Heart left ventricle (tissue), 16 donors: Measurements from ENCODE around the gene LIPE. TPM values are rescaled to one million over a fixed set of nuclear protein-coding genes. Genes with fewer than 3 reads are reported as not detected.

Experiments
- ATAC-seq, 4 donors: fragments of 200-7000 bp; cut with Tn5 transposase; one replicate each; pipeline ENCODE4 v1.9.1; 2020 to 2022; ENCODE audit warnings: moderate library complexity in 4 of 4, mild to moderate bottlenecking in 3 of 4, moderate number of reproducible peaks in 1 of 4
- DNase-seq, 5 donors: peaks; one replicate each; pipeline ENCODE4 v3.0.0-alpha.2; 2020
- H3K27ac ChIP-seq, 12 donors: fragments of 200-600 bp; sonication (generic) in 4 of 12; one replicate each; pipeline versions ENCODE4 v1.5.0 to v1.8.0; 2016 to 2022; ENCODE audit warnings: mild to moderate bottlenecking in 2 of 12
- H3K27me3 ChIP-seq, 9 donors: fragments of 200-600 bp; sonication (generic) in 2 of 9; one replicate each; pipeline versions ENCODE4 v1.5.1 to v1.8.0; 2016 to 2022; ENCODE audit warnings: mild to moderate bottlenecking in 3 of 9
- H3K36me3 ChIP-seq, 9 donors: fragments of 200-600 bp; sonication (generic) in 2 of 9; one replicate each; pipeline versions ENCODE4 v1.5.0 to v1.8.0; 2018 to 2022; ENCODE audit warnings: mild to moderate bottlenecking in 2 of 9
- H3K4me1 ChIP-seq, 12 donors: fragments of 200-600 bp; sonication (generic) in 4 of 12; one replicate each; pipeline versions ENCODE4 v1.5.0 to v1.8.0; 2016 to 2022; ENCODE audit warnings: mild to moderate bottlenecking in 3 of 12
- H3K4me3 ChIP-seq, 12 donors: fragments of 200-600 bp; sonication (generic) in 4 of 12; one replicate each; pipeline versions ENCODE4 v1.5.0 to v1.8.0; 2017 to 2022; ENCODE audit warnings: mild to moderate bottlenecking in 9 of 12, moderate library complexity in 4 of 12
- H3K9me3 ChIP-seq, 12 donors: fragments of 200-600 bp; sonication (generic) in 4 of 12; one replicate each; pipeline versions ENCODE4 v1.5.0 to v1.8.0; 2016 to 2022; ENCODE audit warnings: mild to moderate bottlenecking in 1 of 12
- POLR2A ChIP-seq, 2 donors: fragments of 450-650 bp; IDR thresholded peaks; one replicate each; pipeline ENCODE4 v1.6.1; 2017; ENCODE audit warnings: antibody characterized with exemption in 2 of 2, mild to moderate bottlenecking in 2 of 2, moderate library complexity in 2 of 2
- WGBS, 4 donors: extraction: QIAGEN DNeasy Blood & Tissue Kit in 2 of 4; methylation state at CpG; one replicate each; pipeline versions ENCODE4 v1.1.5 to v1.1.7; 2013 to 2018; 5-methylcytosine and 5-hydroxymethylcytosine counted together
- intact Hi-C, 10 donors: fragments of 100-400 bp; cut with DNase I; formaldehyde crosslinking; loops; one replicate each; pipeline versions ENCODE4 v1.11.1 to v1.14.2; 2022
- polyA plus RNA-seq, 2 donors: library from polyadenylated mRNA; stranded (reverse); fragments of 200-250 nt; gene quantifications; one replicate each; pipeline ENCODE4 v1.2.3, GENCODE V29; 2013
- total RNA-seq, 9 donors: library from RNA; depleted of rRNA in 2 of 9; stranded (reverse); fragments of >200 nt in 2 of 9; fragmentation: NEBNext Ultra II Directional in 3 of 9; extraction: Animal tissue kit (Norgen Biotek cat#: 25700) in 3 of 9; gene quantifications; one replicate each; pipeline versions ENCODE4 v1.1.0 to v1.2.4, GENCODE V29; 2016 to 2023
- TF ChIP-seq, protein P1 (sequence below), 12 donors: fragments of 200-600 bp; sonication (generic) in 4 of 12; IDR thresholded peaks; one replicate each; pipeline versions ENCODE4 v1.5.0 to v1.8.0; 2018 to 2022; ENCODE audit warnings: antibody characterized with exemption in 12 of 12, mild to moderate bottlenecking in 5 of 12
- donor health status: ischemic (EF 13 %, LVEDD 7.1; RV severe dilation, severe dysfunction).
- donor health status: healthy with polysubstance abuse.
- donor health status: DM: no; HTN: yes; CAD: no.
- donor health status: DM: no; HTN: no; CAD: no.
- donor health status: ischemic (EF 25% LVEDD 6.9; RV normal size, moderate dysfunction).
- donor health status: ischemic (EF 25% LVEDD 5.7; RV mildly dilated, moderate dysfunction).
- donor health status: healthy.
- donor health status: DM: yes; HTN: yes; CAD: no.
- donor health status: ischemic (EF 35%, LVEDD 5.7; RV mildly dilated, moderate dysfunction).
- donor health status: nonischemic (EF 11% LVEDD 7.7; RV severe dilation, severe dysfunction).
- donor health status: DM: yes; HTN: yes; CAD: no.
- donor health status: PGD.
- donor health status: ischemic (EF 29% LVEDD 5.4; RV normal size, mild dysfunction).
- donor health status: nonischemic (EF 23%, LVEDD 6.1; RV moderate dilation, normal function).

Gene LIPE
- total and polyA plus RNA-seq, 11 donors, result 34.7 to 111 (median 57.3) TPM

DNA sequence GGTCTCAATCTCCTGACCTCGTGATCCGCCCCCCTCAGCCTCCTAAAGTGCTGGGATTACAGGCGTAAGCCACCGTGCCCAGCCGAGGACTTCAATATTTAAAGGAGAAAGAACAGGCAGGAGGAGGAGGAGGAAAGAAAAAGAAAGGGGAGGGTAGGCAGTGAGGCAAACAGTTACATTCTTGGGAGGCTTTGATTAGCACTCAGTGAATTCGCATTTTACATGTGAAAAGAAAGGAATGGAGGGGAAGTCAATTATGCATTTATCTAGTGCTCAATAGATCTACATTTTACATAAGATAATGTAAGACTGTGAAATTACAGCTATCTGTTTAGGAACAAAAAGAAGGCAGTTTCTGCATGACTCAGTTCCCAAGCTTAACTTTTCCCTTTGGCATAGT, 46.5 kb upstream of the LIPE start:
- 53 to 69% (median 61%) methylated on average over 6 of the region's 6 CpGs for WGBS, 4 donors
- Histone ChIP-seq H3K27ac (no peak overlapping the region), H3K4me3 (no peak overlapping the region), H3K4me1 (peaks cover 0 to 6% (median 0%) of the 10 kb centered on the region in 12 donors), H3K9me3 (no peaks in the 10 kb centered on the region), H3K36me3 (no peaks in the 10 kb centered on the region), H3K27me3 (no peaks in the 10 kb centered on the region)
- DNase-seq (no peak), ATAC-seq (no peak)
- TF ChIP-seq, protein P1, sequence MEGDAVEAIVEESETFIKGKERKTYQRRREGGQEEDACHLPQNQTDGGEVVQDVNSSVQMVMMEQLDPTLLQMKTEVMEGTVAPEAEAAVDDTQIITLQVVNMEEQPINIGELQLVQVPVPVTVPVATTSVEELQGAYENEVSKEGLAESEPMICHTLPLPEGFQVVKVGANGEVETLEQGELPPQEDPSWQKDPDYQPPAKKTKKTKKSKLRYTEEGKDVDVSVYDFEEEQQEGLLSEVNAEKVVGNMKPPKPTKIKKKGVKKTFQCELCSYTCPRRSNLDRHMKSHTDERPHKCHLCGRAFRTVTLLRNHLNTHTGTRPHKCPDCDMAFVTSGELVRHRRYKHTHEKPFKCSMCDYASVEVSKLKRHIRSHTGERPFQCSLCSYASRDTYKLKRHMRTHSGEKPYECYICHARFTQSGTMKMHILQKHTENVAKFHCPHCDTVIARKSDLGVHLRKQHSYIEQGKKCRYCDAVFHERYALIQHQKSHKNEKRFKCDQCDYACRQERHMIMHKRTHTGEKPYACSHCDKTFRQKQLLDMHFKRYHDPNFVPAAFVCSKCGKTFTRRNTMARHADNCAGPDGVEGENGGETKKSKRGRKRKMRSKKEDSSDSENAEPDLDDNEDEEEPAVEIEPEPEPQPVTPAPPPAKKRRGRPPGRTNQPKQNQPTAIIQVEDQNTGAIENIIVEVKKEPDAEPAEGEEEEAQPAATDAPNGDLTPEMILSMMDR (IDR thresholded peaks at IDR 0.05), result no peak
- TF ChIP-seq POLR2A (IDR thresholded peaks at IDR 0.05), result no peak
- intact Hi-C loops, result no loop called here

DNA sequence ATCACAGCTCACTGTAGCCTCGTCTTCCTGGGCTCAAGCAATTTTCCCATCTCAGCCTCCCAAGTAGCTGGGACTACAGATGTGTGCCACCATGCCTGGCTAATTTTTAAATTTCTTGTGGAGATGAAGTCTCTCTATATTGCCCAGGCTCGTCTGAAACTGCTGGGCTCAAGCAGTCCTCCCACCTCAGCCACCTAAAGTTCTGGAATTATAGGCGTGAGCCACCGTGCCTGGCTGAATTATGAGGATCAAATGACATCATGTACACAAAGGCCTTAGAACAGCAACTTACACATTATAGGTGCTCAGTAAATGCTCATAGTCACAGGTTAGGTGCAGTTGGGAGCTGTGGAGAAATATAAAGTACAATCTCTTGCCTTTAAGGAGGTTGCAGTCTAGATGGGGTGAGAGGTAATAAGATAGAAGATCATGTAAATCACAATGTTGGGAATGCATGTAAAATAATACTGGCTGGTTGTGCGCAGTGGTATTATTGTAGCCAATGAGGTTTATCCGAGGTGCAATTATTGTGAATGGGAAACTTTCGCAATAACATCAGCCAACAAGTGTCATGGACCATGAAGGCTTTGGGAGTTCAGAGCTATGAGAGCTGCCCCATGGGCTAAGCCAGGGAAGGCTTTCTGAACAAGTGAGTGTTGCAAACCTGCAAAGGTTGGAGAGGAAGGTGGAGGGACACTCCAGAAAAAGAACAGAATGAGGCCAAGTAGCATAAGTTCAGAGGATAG, 45.4 kb upstream of the LIPE start:
- ATAC-seq, result no peak
- no peaks in the 10 kb centered on the region for H3K36me3 ChIP-seq
- H3K27ac ChIP-seq, result no peak overlapping the region
- no peak for TF ChIP-seq POLR2A (IDR thresholded peaks at IDR 0.05)
- TF ChIP-seq, protein P1 (IDR thresholded peaks at IDR 0.05), result no peak
- H3K9me3 ChIP-seq, result no peaks in the 10 kb centered on the region
- peaks cover 0 to 6% (median 0%) of the 10 kb centered on the region in 12 donors for H3K4me1 ChIP-seq
- 90 to 94% (median 92%) methylated on average over 7 of the region's 7 CpGs for WGBS, 4 donors
- intact Hi-C loops, result no loop called here
- no peak for DNase-seq
- H3K27me3 ChIP-seq, result no peaks in the 10 kb centered on the region
- H3K4me3 ChIP-seq, result no peak overlapping the region

DNA sequence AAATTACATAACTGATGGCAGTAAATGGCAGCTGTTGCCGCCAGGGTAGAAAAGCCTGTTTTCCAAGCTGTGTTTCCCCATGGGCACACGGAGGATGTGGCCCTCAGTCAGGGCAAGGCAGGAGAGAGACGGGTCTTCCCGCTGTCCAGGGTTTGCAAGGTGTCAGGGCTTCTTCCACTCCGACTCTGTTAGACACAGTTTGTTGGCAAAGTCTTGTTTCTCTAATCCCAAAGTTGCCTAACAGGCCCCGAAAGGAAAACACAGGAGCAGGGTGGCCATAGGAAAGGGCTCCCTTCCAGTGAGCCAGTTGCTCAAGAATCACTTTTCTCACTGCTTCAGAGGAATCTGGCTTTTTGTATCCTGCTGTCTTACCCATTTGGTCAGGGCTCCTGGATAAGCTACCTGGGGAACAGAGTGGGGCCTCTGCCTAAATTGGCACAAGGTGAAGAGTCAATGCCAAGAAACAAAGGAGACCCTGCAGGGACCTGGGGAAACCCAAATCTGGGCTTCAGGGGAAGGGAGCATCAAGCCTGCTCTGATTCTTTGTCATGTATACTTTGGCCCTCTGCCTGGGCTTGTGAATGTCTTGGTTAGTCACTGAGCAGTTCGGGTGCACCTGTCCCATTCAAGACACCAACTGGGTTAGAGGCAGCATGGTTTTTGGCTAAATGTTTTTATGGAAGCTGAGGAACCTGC, 44.5 kb upstream of the LIPE start:
- WGBS, 4 donors, result 77 to 82% (median 81%) methylated on average over 7 of the region's 7 CpGs
- no peaks in the 10 kb centered on the region for H3K9me3 ChIP-seq
- TF ChIP-seq, protein P1 (IDR thresholded peaks at IDR 0.05), result no peak
- TF ChIP-seq POLR2A (IDR thresholded peaks at IDR 0.05), result no peak
- no peak overlapping the region for H3K27ac ChIP-seq
- intact Hi-C loops, result no loop called here
- no peak overlapping the region for H3K4me3 ChIP-seq
- ATAC-seq (no peak), DNase-seq (no peak)
- H3K27me3 ChIP-seq, result no peaks in the 10 kb centered on the region
- H3K36me3 ChIP-seq, result no peaks in the 10 kb centered on the region
- H3K4me1 ChIP-seq, result peaks cover 0 to 11% (median under 1%) of the 10 kb centered on the region in 12 donors
